NCI-H524 treated with DMSO at 0.1 percent for 48 hours (cell line): ENCODE data around the gene SLIT3.

Experiments used
- DNase-seq: peaks from one replicate; lab custom pipeline; 2025; lab: John Stamatoyannopoulos, UW

SLIT3 gene

GRCh38 chr5:168831383-168831782 lies 469.6 kb downstream of the SLIT3 start:
- no peak for DNase-seq

DNA sequence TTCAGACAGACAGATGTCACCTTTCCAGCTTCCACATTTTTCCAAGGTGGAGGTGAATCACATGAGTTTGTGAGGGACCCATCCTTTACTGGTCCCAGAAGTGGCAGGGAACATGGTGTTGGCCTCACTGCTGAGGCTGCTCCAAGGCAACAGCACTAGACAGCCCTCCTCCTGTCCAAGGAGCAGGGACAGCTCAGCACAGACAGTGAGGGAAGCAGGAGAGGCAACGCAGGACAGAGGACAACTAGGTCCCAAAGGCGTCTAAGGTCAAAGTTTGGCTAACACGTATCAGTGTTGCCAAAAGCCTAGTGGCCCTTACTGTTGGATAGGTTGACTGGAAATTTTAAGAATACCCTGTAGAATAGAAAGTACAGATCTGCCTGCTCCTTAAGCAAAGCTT lies 470.1 kb downstream of the SLIT3 start:
- DNase-seq: no peak

GRCh38 chr5:168829922-168830417 lies 471.0 kb downstream of the SLIT3 start:
- DNase-seq: no peak

DNA sequence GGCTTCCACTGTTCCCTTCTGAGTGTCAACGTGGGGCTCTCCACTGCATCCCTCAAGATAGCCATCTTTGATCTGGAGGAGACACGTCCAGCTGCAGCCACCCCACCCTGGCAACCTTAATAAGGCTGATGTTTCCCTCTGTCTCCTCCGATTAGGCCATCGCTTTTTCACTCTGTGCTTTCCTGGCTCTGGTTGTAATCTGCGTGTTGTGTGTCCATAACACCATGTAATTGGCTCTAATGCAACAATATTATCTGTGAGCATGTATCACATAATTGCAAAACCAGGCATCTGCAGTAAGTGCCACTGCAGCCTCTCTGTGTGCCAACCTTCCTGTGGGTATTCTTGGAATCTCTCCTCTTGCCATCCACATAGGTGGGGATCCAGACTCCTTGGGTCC lies 471.9 kb downstream of the SLIT3 start:
- no peak for DNase-seq

DNA sequence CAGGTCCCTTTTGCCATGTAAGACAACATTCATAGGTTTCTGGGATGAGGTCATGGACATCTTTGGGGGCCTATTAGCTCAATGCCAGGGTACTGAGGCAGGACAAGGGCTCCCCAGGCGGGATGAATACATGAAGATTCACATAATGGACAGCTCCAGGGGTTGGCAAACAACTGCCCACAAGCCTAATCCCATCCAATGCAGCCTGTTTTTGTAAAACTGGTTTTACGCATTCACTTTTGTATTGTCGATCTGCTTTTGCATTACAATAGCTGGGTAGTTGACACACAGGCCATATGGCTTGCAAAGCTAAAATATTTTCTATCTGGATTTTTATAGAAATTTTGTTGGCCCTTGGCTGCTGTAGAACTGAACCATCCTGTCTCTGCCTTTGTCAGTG lies 473.3 kb downstream of the SLIT3 start:
- DNase-seq: no peak

DNA sequence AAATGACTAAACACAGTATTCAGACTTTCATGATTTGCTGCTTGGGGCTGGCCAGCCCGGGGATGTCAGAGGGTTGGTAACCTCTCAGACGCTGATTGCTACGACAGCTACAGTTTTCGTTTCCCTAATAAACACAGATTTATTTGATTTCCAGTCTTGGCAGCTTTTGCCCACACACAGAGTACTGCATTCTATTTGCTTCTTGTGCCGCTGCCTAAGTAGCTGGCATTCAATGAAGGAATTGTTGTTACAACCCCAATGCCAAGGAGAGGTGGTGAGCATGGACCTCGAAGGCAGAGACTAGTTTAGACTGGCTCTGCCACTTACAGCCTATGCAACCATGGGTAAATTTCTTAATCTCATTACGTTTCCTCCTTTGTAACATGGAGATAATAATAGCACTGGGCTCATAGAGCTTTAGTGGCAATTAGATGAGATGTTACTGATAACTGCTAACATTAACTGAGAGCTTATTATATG lies 474.7 kb downstream of the SLIT3 start:
- DNase-seq: no peak

DNA sequence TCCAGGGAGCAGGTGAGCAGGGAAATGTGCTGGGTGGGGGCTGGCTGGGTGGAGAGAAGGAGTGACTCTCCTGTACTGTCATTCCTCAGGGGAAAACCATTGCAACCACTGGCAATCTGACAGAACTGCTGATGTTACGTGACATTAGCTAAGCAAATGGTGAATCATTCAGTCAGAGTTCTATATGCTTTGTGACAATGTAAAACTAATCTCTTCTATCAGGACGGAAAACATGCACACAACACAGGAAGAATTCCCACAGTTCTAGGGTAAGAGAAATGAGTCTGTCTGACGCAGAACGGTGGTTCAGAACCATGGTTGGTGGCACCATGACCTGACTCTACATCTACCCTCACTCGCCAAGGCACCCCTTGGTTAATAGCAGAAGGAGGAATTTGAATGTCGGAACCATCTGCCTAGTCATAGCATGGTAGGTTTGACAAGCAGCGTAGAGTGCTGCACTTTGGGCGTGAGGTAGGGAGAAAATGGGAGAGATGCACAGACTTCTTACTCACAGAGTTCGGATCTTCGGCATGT lies 478.1 kb downstream of the SLIT3 start:
- DNase-seq: no peak

DNA sequence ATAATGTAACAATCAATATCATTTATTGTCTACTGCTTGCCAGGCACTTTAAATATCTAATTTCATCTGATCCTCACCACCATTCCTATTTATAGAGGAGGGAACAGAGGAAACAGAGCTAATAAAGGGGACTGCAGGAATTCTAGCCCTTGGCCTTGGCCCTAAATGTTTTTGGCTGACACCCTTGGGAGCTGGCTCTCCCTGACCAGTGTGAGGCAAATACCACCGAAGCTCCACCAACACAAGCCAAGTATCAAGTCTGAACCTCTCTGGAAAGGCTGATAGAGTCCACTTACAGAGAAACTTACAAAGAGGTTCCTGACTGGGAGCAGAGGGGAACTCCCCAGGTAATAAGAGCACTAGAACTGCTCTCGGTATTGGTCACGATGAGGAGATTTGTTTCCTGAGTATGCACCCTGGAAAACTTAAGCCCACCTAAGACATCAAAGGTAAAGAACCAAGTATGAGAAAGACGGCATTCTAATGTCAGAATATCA lies 478.6 kb downstream of the SLIT3 start:
- DNase-seq: no peak

GRCh38 chr5:168820874-168821273 lies 480.1 kb downstream of the SLIT3 start:
- DNase-seq: peak; percentile 58

- DNase-seq: no peak
Observed at GRCh38 chr5:168819004-168819621, 481.8 kb downstream of the SLIT3 start.

DNA sequence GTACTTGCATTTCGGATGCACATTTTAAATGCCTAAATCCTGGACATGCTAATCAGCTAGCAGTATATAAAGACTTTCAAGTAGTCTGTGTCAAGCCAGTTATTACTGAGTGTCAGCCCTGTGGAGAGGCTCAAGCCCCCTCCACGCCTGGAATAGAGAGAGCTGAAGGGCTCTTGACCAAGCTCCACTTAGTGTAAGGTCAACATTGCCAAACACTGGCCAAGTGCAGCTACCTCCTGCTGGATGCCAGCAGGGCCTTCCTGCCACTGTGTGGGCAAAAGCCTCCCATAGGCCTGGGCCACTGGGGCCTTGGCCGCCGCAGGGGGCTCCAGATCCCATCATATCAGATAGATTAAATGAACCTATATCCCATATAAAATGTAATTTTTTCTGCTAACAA lies 482.4 kb downstream of the SLIT3 start:
- peak; percentile 48 for DNase-seq

DNA sequence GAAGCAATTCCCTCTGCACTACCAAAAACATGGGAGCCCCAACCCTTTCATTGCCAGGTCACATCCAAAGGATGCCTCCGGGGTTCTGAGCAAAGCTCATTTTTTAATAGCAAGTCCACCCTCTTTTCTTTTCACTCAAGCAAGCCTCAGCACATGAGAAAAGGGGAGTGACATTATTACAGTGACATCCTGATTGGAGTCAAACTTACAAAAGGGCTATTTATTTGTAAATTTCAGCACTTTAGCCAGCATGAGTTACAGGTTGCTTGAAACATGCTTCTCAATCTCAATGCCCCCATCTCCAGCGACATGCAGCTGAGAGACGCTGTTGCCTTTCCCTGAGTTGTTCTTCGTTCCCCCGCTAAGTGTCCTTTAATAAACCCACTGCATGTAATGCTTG lies 483.3 kb downstream of the SLIT3 start:
- no peak for DNase-seq

DNA sequence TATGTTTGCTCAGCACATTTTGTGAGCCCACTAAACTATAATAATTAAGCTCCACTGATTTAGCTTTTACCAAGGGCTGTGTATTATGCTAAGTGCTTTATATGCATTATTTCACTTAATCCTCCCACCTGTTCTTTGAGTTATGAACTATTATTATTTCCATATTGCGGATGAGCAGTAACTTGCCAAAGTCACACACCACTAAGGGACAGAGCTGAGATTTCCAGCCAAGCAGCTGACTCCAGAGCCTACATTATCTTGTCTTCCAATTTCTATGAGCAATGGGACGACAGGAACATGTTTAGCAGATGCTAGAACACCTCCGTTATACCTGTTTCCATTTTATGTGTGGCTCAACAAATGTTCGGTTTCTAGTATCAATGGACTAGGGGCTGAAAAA lies 484.3 kb downstream of the SLIT3 start:
- DNase-seq: peak; percentile 8

GRCh38 chr5:168813184-168813968 lies 487.6 kb downstream of the SLIT3 start:
- no peak for DNase-seq

- DNase-seq: no peak
Observed at GRCh38 chr5:168810641-168811040, 490.3 kb downstream of the SLIT3 start.

- DNase-seq: no peak
Observed at GRCh38 chr5:168809218-168809617, 491.7 kb downstream of the SLIT3 start.

DNA sequence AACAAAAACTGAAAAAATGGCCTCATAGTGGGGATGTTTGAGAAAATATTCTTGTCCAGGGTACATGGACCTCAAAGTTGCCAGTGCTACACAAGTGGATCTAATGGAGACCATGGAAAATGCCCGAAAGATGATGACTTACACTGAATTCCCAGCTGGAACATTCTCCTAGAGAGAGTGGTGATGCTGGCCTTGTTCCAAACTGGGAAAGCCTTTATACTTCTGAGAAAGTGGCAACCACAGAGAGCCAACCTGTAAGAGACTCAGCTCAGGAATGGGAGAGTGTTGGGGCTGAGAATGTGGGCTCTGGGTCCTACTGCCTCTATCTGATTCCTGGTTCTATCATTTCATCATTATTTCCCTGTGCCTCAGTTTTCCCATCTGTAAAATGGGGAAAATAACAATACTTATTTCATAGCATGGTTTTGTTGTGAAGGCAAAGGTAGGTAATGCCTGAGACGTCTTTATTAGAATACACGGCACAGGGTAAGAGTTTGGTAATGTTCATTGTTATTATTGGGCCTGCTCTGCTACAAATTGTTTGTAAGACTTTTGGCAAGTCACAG lies 492.8 kb downstream of the SLIT3 start:
- no peak for DNase-seq

- DNase-seq: no peak
Observed at GRCh38 chr5:168807287-168807686, 493.7 kb downstream of the SLIT3 start.

- DNase-seq: no peak
Observed at GRCh38 chr5:168803541-168803940, 497.4 kb downstream of the SLIT3 start.

DNA sequence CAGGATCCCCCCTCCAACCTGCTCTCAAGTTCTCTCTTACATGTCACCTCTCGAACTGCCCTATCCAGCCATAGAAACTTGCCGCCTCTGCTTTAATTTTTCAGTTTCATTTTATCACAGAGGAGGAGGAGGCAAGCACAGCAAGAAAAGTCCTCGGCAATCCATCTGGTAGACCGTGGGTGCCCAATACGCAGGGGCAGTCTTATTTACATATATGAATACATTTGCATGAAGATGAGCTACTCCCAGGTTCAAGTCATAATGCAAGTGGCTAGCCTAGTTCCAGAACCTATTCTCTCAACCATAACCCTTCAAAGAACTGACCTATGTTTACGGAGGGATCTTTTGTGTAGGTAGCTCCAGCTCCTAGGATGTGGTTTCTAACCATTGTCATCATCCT lies 498.6 kb downstream of the SLIT3 start:
- DNase-seq: no peak

GRCh38 chr5:168801567-168801966 lies 499.4 kb downstream of the SLIT3 start:
- DNase-seq: no peak

DNA sequence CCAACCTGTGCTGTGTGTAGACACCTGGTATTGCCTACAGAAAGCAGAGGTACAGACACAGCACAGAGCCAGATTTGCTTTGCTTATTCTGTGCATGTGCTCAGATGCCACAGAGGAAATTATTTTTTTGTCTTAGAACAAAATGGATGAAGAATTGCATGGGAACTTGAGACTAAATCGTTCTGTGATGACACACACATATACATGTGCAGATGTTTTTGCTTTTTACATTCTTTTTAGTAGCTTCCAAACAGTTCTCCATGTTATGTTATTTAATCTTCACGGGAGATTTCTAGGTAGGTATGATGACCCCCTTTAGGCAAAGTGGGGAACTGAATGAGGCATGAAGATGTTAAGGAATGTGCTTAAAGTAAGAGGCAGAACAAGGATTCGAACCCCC lies 500.2 kb downstream of the SLIT3 start:
- DNase-seq: no peak
